AML-193 (cell line): Measurements from ENCODE around the gene SRGAP2B.
"Not testable (repeated sequence)": the region's sequence is repeated elsewhere in the genome, so short reads cannot be mapped to it uniquely, and the experiment has no call there.

Experiments used
- DNase-seq, 2 experiments: peaks; one replicate each; lab custom pipeline; 2025; lab: John Stamatoyannopoulos, UW

The SRGAP2B gene

GRCh38 chr1:145095284-145096057 lies at the start of gene SRGAP2B, which contains the start of gene FAM72D:
Gene SRGAP2B (minus strand): TSS chr1:145095328. CDS start chr1:145092901, 2,427 bp downstream.
Gene FAM72D (plus strand): TSS chr1:145095974. CDS start chr1:145096848, 874 bp downstream.
- DNase-seq, result not testable (repeated sequence)

DNA sequence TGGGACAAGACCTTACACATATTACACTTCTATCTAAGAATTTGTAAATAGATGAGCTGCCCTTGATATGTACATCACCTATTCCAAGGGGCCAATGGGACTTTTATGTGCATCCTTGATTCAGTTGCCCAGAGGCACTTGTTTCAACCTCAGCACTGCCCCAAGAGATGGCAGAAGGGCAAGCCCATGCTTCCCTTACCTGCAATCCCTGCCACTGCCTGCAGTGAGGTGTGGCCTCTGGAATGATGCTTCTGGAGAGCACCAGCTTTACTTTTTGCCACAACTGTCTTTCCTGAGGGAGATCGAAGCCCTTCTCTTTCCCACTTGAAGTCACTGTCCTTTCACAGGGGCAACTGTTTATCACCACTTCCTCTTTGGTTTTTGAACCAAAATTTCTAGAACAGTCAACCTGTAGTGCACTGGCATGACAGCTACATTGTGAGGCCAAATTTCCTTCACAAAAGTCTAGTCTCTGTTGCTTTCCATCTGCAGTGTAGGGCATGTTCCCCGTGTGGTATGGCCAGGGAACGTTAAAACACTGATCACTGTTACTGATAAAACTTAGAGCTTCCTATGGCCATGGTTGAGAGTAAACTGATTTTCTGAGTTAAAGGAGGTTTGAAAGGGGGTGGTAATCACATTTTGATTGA lies 49.3 kb upstream of the SRGAP2B start:
- not testable (repeated sequence) for DNase-seq

GRCh38 chr1:145140549-145140948 lies 45.4 kb upstream of the SRGAP2B start:
- not testable (repeated sequence) for DNase-seq

DNA sequence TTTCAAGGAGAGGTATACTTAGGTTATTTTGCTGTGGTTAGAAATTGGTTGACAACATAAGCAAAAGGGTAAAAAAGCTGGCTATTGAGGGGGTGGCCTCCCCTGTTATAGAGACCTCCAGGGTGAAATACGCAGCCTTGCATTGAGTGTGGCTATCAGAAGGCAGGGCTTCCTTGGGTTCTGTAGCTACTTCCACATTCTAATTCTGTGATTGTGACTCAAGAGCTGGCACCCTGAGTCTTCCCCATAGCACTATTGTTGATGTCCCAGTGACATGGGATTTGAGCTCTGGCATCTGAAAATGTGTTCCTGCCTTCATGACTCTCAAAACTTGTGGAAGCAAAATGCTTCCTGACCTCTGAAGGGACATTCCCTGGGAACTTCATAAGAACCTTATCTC lies 39.3 kb upstream of the SRGAP2B start:
- not testable (repeated sequence) for DNase-seq

- not testable (repeated sequence) for DNase-seq
These were observed 33.8 kb upstream of the SRGAP2B start for GRCh38 chr1:145128697-145129469.

DNA sequence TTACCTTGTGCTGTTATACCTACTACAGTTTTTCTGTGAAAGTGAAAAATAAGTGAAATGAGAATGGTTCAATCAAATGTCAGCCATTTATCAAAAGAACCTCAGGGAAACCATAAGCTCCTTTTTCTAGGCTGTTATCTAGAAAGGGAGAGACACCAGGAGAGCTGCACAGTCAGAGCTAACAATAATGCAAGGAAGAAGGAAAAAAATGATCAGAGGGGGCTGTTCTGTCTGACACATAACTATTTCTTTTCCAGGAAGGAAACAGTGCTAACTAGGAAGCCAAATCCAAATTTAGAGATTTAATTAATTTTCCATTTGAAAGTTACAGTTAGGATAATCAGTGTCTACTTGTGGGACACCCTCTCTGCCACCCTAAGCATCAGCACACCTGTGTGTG lies 32.0 kb upstream of the SRGAP2B start:
- DNase-seq, result not testable (repeated sequence)

DNA sequence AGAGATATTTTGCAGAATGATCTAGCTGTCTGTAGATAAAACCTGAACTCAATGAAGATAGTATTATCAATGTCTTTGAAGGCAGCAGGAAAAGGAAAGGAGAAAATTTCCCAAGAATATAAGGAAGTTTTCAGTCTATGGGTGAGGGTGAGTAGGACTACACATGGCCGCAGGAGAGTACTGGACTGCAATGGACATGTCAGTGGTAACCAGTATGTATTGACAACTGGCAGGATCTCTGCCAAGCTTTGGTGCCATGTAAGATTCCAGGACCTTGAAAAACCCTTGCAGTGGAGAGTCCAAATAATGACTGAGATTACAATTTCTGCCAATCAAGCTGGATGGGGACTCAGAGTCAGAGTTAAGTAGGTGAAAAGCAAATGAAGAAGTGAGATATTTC lies 30.0 kb upstream of the SRGAP2B start:
- DNase-seq, result not testable (repeated sequence)

- DNase-seq, result not testable (repeated sequence)
These were observed 29.0 kb upstream of the SRGAP2B start for GRCh38 chr1:145123992-145124641.

DNA sequence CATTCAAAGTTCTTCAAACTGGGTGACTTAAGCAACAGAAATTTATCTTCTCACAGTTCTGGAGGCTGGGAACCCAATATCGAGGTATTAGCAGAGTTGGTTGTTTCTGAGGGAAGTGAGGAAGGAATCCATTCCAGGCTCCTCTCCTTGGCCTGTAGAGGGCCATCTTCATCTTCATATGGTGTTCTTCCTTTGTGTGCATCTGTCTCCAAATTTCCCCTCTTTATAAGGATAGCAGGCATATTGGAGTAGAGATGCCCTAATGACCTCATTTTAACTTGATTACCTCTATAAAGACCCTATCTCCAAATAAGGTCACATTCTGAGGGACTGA lies 27.9 kb upstream of the SRGAP2B start:
- DNase-seq, result not testable (repeated sequence)

DNA sequence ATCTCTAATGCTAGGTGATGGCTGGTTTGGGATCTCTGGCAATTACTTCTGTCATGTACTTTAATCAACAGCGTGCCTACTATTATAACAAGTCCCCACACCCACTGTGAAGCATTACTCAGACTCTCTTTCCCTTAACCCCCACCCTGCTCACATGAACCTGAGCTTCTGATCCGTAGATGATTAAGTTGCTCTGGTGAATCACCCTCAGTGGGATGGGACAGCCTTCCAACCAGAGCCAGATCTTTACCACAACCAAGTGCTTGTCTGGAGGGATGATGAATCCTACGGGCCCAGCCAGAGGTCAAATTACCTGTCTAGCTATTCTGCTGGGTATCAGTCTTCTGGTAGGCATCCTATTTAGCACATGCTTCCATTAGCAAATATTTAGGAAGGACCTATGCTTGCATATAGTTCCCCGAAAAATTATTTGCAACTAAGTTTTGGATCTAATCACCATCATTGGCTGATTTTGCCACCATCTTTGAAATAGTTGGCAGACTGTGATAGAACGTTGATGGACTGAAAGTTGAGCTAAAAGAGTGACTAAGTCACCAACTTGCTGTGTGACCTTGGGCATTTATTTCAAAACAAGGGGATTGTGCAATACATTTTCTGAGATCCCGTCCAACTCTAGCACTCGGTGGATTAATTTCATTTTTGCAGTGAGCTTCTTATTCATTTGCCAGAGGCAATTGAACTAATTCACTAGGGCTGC lies 27.4 kb upstream of the SRGAP2B start:
- not testable (repeated sequence) for DNase-seq

DNA sequence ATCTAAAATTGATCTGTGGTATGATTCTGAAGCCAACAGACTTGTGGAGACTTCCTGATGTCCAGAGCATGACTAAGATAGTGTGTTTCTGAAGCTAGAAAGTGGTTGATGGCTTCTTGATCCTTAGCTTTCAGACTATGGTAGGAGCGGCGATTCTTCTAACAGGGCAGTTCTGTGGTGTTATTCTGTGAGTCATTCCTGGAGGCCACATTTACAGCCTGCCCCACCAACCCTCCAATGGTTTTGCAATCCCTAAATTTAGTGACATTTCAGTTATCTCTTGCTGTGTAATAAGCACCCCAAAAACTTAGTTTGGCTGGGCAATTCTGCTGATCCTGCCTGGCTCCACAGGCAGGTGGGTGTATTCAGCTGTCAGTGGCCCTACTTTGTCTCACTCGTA lies 24.7 kb upstream of the SRGAP2B start:
- DNase-seq, result not testable (repeated sequence)

DNA sequence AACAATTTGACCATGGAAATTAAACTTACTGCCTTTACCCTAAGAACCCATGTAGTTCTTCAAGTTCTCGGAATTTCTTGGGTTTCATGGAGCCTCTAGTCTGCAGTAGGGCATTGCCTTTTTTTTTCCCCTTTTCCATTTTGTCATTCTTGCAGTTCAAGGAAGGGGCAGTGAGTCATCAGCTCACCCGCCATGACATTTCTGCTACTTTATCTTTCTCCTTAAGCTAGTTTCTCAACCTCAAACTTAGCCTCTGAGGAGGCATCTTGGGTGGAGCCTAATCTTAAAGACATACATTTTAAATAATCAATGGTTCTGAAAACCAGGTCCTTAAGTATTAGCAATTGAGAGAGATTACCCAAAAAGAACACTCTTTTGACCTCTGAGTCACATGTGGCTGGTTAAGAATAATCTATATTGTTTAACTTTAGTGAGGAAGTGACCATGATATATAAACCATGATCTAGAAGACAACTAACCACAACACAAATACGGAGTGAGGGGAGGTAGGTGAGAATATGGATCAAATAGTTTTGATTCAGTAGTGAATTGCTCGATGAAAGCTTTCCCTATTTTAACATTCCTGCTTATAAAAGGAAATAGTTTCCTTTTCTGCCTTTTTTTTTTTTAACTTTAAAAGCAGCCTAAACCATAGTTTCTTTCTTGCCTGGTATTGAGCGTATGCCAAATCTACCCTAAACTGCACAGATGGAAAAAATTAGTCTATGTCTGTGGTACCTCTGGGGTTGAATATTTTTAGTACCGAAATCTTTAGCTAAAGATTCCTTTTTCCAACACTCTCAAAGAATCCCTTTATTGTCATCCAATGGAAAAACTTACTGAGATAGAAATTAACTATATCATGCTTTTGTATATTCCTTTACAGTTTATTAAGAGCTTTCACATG lies 20.7 kb upstream of the SRGAP2B start:
- DNase-seq, result not testable (repeated sequence)

GRCh38 chr1:145114560-145115057 lies 19.5 kb upstream of the SRGAP2B start:
- DNase-seq, result not testable (repeated sequence)

DNA sequence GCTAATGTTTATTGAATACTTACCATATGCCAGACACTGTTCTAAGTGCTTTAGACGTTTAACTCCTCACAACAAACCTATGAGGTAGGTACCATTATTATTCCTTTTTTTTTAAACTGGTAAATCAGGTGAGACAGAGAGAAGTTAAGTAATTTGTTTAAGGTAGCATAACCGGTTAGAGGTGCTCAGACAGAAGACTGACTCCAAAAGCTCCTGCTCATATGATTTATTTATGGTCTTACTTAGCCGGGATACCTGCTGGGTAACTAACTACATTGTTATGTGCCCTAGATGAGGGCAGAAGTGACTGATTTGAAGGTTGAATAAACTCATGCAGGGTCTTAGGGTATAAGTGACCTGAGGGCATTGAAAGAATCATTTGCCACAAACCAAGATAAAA lies 17.6 kb upstream of the SRGAP2B start:
- DNase-seq, result not testable (repeated sequence)

DNA sequence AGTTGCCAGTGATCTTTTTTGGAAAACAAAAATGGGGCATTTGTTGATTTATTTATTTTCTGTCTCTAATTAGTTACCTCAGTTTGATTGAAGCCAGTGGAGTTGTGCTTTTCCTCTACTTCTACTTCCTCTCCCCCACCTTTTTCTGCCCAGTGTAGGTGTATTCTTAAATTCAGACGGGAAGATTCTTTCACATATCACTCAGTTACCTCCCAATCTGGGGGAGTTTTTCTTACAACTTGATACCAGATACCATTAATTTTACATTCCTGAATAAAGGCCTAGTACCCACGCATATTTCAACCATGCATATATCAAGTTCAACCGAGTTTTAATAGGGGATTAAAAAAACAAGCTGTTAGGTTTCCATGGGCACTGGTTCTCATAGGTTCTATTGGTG lies 16.5 kb upstream of the SRGAP2B start:
- not testable (repeated sequence) for DNase-seq

- not testable (repeated sequence) for DNase-seq
These were observed 8.2 kb upstream of the SRGAP2B start for GRCh38 chr1:145103294-145103693.

GRCh38 chr1:145101725-145102124 lies 6.6 kb upstream of the SRGAP2B start:
- DNase-seq, result not testable (repeated sequence)

- DNase-seq, result not testable (repeated sequence)
These were observed 395 bp downstream of the SRGAP2B start for GRCh38 chr1:145094655-145095211.

GRCh38 chr1:145093517-145094149 lies 1.5 kb downstream of the SRGAP2B start:
- not testable (repeated sequence) for DNase-seq
